Measurements from ENCODE around the gene FAM114A1. TPM values are rescaled to one million over a fixed set of nuclear protein-coding genes. Genes with fewer than 3 reads are reported as not detected.

FAM114A1 gene
- total RNA-seq, 3 donors from 2014 or later (not counting 1 experiment from before 2014, with no cell fraction given) = 0.31 to 0.70 TPM; not detected in 1

DNA sequence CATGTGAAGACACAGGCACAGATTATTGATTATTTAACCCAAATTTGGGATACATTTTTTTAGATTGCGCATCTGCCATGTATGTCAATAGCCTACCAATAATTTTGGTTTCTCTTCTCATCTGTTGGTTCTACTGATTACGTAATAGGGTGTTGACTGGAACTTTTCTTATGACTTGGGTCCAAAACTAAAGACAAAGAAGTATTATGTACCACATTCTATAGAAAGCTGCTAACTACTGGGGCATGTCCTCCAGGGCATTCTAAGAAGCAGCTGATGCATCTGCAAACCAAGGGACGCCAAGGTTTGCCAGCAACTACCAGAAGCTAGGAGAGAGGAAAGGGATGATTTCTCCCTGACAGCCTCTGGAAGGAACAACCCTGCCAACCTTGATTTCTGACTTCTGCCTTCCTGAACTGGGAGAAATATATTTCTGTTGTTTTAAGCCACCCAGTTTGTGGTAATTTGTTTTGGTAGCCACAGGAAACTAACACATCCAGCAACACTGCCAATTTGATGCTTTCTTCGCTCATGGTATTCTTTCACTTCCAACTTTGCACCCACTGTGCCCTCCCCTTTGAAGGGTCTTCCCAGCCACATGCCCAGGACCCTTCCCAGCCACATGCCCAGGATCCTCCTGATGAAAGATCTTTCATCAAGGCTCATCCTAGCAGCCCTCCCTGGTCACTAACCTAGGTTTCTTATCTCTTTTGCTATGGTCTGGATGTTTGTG is 47.1 kb upstream of the FAM114A1 start:
- Mint-ChIP-seq H3K9me3 (peaks cover 0 to 2% of the 10 kb centered on the region in 2 donors), H3K4me1 (peaks cover 8 to 12% of the 10 kb centered on the region in 2 donors), H3K27ac (no peak overlapping the region), H3K36me3 (peaks cover 1% of the 10 kb centered on the region), H3K27me3 (ENCODE audit: low read depth in 2 of 2) (peaks cover 2 to 8% of the 10 kb centered on the region in 2 donors), H3K4me3 (no peak overlapping the region)
- no peak for DNase-seq
- no peak overlapping the region for H3K4me3 ChIP-seq (ENCODE audit: low read length)
- TF ChIP-seq CTCF (IDR thresholded peaks at IDR 0.05) = no peak
- intact Hi-C loops (cut with micrococcal nuclease) = no loop called here
- peak in 1 of 3 donors; percentile 35 for ATAC-seq
- no peaks in the 10 kb centered on the region for H3K36me3 ChIP-seq (ENCODE audit: control insufficient read depth, insufficient read depth, low read length)
- peaks cover 10% of the 10 kb centered on the region for H3K4me1 ChIP-seq (ENCODE audit: control insufficient read depth, insufficient read depth, low read length)
- 71% methylated on average over 4 of the region's 4 CpGs for WGBS (ENCODE audit: insufficient coverage)
- peaks cover 11% of the 10 kb centered on the region for H3K9me3 ChIP-seq (ENCODE audit: control insufficient read depth, insufficient read depth, low read length)
- H3K27ac ChIP-seq (ENCODE audit: low read length) = no peak overlapping the region
- H3K27me3 ChIP-seq (ENCODE audit: control insufficient read depth, insufficient read depth, low read length) = no peaks in the 10 kb centered on the region

GRCh38 chr4:38821739-38822138 is 45.9 kb upstream of the FAM114A1 start:
- peaks cover 0 to 2% of the 10 kb centered on the region in 2 donors for H3K9me3 Mint-ChIP-seq
- Histone ChIP-seq H3K27ac (ENCODE audit: low read length) (no peak overlapping the region), H3K9me3 (ENCODE audit: control insufficient read depth, insufficient read depth, low read length) (peaks cover 9% of the 10 kb centered on the region), H3K27me3 (ENCODE audit: control insufficient read depth, insufficient read depth, low read length) (no peaks in the 10 kb centered on the region), H3K4me3 (ENCODE audit: low read length) (no peak overlapping the region), H3K4me1 (ENCODE audit: control insufficient read depth, insufficient read depth, low read length) (peaks cover 10% of the 10 kb centered on the region), H3K36me3 (ENCODE audit: control insufficient read depth, insufficient read depth, low read length) (peaks cover 3% of the 10 kb centered on the region)
- H3K36me3 Mint-ChIP-seq = peaks cover 12% of the 10 kb centered on the region
- no peak for ATAC-seq
- 92% methylated on average over 1 of the region's 3 CpGs for WGBS (ENCODE audit: insufficient coverage)
- peaks cover 8 to 12% of the 10 kb centered on the region in 2 donors for H3K4me1 Mint-ChIP-seq
- no peak overlapping the region for H3K27ac Mint-ChIP-seq
- intact Hi-C loops (cut with micrococcal nuclease) = no loop called here
- no peak for TF ChIP-seq CTCF (IDR thresholded peaks at IDR 0.05)
- no peaks in the 10 kb centered on the region for H3K27me3 Mint-ChIP-seq (ENCODE audit: low read depth in 2 of 2)
- DNase-seq = no peak
- no peak overlapping the region for H3K4me3 Mint-ChIP-seq

GRCh38 chr4:38822748-38823303 is 44.8 kb upstream of the FAM114A1 start:
- 91% methylated on average over 3 of the region's 5 CpGs for WGBS (ENCODE audit: insufficient coverage)
- no peak overlapping the region for H3K4me3 Mint-ChIP-seq
- Histone ChIP-seq H3K4me1 (ENCODE audit: control insufficient read depth, insufficient read depth, low read length) (peaks cover 10% of the 10 kb centered on the region), H3K36me3 (ENCODE audit: control insufficient read depth, insufficient read depth, low read length) (peaks cover 6% of the 10 kb centered on the region), H3K27ac (ENCODE audit: low read length) (no peak overlapping the region), H3K9me3 (ENCODE audit: control insufficient read depth, insufficient read depth, low read length) (peaks cover 9% of the 10 kb centered on the region), H3K27me3 (ENCODE audit: control insufficient read depth, insufficient read depth, low read length) (no peaks in the 10 kb centered on the region), H3K4me3 (ENCODE audit: low read length) (no peak overlapping the region)
- ATAC-seq (no peak), DNase-seq (no peak)
- peaks cover 0 to 2% of the 10 kb centered on the region in 2 donors for H3K9me3 Mint-ChIP-seq
- intact Hi-C loops (cut with micrococcal nuclease) = no loop called here
- H3K36me3 Mint-ChIP-seq = peaks cover 12% of the 10 kb centered on the region
- no peaks in the 10 kb centered on the region for H3K27me3 Mint-ChIP-seq (ENCODE audit: low read depth in 2 of 2)
- H3K4me1 Mint-ChIP-seq = peaks cover 8 to 12% of the 10 kb centered on the region in 2 donors
- no peak overlapping the region for H3K27ac Mint-ChIP-seq
- no peak for TF ChIP-seq CTCF (IDR thresholded peaks at IDR 0.05)

All from natural killer cell (primary cell).